HG02642 (cell line): Measurements from ENCODE around the gene TMEM207.

Source experiments
- ATAC-seq: cut with Tn5 transposase; IDR thresholded peaks from one replicate; pipeline ENCODE4 v1.9.1; 2021; ENCODE audit warnings: mild to moderate bottlenecking; ENCODE audit not compliant: unreplicated experiment, poor library complexity

The TMEM207 gene

DNA sequence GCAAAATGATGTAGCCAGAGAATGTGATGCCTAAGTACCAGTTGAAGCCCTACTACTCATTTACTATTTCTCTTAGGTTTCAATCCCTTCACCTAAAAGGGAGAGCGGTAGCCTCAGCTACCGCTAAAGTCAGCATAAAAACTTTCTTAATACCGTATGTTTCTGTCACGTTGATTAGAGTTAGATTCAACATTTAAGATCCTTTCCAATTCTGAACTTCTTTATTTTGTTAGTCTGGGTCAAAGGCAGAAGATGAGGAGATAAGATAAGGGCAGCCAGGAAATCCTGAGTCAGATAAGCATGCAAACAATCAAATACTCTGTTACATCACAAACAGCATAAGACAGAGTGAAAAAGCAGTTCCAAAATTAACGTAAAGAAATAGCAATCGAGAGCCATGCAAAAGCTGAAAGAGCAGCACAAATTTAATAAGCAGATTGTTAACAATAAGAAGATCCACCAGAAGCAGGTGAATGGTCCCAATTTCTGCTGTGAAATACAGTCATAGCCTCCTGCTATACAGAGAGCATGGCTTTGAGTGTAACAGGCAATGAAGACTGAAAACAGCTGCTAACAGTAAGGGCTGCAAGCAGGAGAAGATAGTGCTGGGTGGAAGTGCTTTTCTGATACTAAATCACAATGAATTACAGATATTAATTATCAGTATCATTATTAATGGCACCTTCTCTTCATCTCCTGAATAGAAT is 3.0 kb downstream of the TMEM207 start:
- no peak for ATAC-seq

DNA sequence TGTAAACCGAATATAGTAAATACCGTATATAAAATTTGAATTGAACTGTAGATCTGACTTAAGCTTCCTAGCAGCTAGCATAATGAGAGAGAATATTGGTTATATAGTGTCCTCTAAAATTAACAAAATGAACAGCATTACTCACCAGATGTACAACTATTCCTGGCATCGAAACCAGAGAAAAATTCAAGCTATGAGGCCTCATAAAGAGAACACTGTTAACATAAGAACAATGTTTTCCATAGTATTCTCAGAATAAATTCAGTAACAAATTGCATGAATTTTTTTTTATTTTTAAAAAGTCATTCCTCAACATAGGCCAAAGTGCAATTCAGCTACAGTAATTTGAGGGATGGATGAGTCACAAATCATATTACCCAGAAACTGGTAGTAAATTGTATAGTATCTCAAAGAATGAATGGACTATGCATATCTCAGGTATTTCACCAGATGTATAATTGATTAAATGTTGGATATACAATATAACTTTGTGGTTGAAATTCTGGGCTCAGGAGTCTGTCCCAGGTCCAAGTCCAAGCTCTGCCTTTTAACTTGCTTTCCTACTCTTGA is 5.0 kb downstream of the TMEM207 start:
- no peak for ATAC-seq

DNA sequence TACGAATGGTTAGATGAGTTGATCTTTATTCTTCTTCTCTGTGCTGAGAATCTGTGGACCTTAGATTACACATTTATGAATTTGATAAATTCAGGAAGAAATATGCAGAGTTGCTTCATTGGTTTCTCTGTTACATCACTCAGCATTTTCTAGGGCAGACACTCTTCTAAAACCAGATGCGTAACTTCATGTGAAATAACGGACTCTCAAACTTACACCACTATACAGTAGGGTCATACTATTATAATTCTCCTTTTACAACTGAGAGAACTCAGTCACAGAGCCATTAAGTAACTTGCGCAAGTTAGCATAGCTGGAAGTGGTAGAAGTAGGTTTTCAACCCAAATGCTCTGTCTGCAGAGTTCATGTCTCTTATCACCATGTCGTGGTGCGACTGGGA is 5.7 kb downstream of the TMEM207 start:
- no peak for ATAC-seq

DNA sequence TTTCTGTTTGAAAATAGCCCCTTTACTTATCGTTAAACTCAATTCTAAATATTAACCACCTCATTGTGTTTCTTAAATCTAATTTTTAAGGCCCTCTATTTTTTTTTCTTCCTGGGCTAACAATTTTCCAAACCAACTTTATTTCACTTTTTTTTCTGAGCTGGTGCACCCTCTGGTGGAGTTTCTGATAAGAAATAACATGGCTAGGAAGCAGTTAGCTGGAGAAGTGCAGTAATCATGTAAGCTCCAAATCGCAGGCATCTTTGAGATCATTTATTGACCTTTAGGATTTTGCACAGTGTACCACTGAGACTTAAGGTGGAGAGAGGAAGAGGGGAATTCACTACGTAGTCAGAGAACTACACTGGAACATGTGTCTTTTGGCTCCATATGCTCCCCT is 6.4 kb downstream of the TMEM207 start:
- ATAC-seq = no peak

DNA sequence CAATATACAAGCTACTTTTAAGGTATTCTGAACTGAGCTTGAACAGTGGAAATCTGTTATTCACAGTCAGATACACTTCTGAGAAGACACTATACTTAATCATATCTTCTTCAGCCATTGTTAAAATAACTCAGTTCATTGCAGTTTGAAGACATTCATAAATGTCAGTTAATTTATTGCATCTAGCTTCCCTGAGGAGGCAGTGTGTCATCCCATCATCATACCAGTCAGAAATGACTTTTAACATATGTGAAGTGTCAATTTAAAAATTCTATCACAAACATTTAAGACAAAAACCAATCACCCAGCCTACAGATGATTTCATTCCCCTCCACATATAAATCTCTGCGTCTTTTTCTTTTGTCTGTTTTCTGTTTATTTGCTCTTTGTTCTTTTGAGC is 7.5 kb downstream of the TMEM207 start:
- ATAC-seq = no peak

DNA sequence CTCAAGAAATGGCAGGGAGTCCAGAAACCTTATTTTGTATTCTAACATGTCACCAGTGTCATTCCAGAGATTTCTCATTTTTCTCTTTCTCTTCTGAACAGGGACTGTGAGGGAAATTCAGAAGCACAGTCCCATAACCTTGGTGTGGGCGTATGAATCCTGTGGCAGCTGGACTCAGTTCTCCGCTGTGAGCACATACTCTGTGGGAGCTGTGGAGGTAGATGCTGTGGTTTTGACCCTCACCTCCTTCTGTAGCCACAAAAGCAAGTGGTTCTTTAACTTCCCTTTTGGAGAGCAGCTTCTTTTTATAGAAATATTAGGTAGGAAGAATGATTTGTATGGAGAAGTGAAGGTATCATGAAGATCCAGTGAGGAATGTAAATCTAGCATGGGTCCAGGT is 13.4 kb downstream of the TMEM207 start:
- ATAC-seq = no peak

DNA sequence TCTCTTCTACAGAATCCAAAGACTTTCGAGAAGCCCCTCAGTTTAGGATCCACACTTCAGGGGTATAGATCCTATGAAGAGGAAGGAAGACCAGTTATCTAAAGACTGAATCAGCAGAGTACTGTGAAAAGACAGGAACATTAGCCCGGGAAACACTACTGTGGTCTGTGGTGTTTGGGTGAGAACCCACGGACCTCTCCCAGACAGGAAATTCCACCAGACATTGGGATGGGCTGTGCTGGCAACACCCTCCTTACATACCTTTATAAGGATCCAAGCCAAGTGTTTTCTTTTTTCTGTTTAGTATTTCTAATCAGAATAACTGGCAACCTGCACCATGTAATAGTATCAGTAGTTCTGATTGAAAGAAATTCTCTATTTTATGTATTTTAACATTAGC is 14.1 kb downstream of the TMEM207 start:
- ATAC-seq = no peak

DNA sequence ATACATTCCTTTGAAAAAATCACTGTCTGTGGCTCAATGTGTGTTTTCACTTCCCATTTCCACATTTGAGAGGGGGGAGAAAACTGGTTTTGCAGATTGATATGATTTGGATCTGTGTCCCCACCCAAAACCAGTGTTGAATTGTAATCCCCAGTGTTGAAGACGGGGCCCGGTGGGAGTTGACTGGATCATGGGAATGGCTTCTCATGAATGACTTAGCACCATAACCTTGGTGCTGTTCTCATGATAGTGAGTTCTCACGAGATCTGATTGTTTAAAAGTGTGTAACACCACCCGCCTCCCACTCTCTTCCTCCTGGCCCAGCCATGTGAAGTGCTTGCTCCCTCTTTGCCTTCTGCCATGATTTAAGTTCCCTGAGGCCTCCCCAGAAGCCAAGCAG is 16.1 kb downstream of the TMEM207 start:
- no peak for ATAC-seq

DNA sequence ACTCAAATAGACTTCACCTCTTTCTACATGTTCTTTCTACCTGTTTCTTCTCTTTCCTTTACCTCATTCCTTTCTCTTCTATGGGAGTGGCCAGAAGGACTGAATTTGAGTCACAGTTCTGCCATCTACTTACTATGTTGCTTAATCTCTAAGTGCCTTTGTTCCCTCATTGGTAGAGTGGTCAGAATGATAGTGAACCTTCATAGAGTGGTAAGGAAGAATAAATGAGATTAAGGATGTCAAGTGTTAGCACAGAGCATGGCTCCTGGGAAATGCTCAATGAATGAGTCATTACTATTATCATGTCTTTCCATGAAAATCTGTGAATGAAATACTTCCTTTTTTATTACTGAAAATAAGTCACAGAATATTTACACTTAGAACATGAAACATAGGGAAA is 17.5 kb downstream of the TMEM207 start:
- ATAC-seq = no peak

DNA sequence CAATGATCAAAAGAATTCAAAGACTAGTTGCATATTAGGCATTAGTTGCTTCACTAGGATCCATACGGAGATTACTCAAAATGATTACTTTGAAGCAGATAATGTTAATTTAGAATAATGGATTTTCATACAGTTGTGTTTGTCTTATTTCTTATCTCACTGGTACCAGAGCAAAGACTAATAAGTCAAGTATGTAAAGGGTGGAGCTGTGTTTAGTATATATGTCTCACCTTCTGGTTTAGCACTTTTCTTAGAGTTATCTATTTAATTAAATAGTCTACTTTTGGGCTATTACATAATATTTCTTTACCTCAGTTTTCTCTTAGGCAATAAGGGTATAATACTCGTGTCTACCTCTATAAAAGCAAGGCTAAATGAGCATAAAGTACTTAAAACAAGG is 18.8 kb downstream of the TMEM207 start:
- no peak for ATAC-seq

DNA sequence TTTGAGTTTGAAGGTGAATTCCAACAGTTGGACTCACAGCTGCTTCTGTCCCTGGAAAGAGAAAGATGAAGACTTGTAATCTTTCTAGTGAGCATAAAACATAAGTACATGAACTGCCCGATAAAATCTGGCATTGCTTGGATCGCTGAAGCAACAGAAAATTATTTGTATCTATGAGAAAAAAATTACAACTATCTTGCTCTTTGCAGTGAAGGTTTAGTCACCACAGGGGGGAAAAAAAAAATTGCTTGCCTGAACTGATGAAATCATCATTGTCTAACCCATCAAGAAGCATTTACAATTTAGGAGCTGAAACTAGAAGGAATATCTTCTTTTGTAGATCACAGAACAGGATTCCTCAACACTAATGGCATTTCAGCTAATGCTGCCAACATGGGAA is 20.0 kb downstream of the TMEM207 start:
- no peak for ATAC-seq

DNA sequence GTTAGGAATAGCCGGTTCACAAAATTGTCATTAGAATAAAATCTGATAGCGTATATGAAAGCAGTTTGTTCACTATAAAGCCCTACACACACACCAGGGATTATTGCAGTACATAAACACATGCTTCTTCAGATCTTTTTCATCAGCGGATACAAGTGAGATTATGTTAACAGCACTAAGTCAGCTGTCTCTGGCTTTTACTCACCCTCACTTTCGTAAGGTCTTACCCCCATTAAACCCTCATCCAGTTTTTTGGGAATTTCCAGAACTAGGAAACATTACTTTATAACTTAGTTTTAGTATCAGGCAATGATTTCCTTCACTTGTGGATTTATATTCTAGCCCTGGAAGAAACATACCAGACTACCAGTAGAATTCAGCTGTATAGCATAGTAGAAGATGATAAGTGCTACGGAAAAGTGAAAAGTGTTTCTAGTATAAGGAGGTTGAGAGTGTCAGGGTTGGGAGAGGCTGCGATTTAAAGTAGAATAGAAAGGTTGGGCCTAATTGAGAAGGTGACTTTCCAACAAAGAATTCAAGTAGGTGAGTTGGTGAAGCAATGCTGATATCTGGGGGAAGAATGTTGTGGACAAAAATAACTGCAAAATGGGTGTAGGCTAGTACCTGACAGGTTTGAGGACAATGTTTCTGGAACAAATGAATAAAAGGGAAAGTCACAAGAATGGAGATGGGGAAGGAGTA is 22.7 kb downstream of the TMEM207 start:
- no peak for ATAC-seq

DNA sequence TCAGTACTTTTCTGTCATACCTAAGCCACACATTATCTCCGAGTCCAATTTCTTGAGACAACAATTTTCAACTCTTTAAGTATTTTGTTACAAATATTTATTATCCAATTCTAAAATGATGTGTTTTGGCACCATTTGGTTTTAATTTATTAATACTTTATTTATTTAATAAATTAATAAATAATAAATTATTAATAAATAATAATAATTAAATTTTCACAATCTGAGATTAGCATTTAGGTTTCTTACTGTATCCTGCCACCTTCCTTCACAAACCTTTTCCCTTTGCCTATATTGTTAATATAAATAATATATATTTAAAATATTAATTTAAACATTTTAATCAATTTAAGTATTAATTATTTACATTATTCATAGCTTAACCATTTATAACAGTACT is 23.9 kb downstream of the TMEM207 start:
- ATAC-seq = no peak

DNA sequence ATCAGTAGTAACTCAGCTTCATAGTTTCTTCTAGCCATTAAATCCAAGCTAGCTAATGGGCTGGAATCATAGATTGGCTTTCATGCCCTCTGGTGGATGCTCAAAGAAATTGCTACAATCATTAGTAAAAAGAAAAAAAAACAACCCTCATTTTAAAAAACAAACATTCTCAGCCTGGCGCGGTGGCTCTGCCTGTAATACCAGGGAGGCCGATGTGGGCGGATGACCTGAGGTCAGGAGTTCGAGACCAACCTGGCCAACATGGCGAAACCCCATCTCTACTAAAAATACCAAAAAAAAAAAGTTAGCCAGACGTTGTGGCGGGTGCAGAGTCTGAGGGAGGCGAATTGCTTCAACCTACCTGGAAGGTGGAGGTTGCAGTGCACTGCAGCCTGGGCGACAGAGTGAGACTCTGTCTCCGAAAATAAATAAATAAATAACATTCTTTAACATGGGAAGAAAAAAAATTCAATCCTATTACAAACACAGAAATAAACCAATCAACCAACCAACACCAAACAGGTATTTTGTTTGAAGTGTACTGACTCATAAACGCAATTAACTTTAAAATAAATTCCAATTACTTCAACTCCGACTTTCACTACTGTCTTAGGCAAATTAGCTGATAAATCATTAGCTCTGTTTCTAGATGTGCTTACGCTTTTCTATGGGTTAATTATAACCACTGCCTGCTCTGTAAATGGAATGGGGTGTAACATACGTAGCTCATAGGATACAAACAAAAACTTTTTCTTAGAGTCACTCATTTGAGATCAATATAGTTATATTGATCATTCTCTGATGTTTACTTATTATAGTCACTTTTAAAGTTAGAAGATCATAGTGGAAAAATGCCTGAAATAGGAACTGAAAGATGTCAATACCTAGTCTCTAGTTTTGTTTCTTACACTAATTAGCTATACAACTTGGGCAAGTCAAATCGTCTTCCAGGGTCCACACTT is 24.9 kb downstream of the TMEM207 start:
- peak; percentile 68 for ATAC-seq

DNA sequence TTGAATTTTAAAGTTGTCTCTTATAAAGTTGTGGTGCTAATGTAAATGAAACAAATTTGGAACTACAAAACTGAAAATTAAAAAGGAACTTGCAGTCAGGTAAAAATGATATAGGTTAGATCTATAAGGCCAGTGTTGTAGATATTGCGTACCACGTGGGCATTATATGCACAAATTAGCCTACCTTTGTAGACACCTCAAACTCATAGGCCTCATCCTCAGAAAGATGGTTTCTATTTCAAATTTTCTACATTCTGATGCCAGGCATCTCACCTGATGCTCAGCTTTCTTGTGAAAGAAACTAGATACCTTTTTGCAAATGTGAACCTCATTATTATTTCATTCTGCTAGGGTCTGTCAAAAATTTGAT is 25.6 kb downstream of the TMEM207 start:
- peak; percentile 12 for ATAC-seq

DNA sequence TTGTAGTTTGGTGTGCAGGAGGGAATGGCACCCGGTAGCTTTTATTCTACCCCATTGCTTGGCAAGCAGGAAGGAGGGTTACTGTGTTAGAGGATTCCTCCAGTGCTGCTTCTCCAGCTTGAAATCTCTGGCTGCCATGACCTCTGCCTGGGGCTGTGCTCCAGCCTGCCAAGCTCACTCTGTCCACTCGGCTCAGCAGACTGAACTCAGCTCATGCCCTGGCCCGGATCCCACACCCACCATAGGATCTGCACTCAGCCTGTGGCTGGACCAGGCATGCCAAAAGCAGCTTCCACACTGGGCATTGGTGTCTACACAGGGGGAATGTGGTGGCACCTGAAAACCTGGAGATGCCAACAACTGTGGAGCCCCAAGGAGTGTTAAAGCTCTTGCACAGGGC is 35.4 kb downstream of the TMEM207 start:
- no peak for ATAC-seq

DNA sequence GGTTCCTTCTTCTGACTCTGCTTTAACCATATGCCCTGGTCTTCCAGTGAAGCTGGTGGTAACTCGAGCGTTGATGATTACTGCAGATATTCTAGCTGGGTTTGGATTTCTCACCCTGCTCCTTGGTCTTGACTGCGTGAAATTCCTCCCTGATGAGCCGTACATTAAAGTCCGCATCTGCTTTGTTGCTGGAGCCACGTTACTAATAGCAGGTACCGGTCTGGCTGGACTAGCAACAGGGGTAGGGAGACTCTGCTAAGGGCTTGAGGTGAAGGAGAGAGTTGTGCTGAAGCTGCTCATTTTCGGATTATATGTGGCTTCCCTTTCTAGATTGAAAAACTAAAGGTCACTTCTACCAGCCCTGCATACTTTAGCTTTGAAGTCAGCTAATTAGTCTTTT is 45.0 kb downstream of the TMEM207 start:
- ATAC-seq = no peak

DNA sequence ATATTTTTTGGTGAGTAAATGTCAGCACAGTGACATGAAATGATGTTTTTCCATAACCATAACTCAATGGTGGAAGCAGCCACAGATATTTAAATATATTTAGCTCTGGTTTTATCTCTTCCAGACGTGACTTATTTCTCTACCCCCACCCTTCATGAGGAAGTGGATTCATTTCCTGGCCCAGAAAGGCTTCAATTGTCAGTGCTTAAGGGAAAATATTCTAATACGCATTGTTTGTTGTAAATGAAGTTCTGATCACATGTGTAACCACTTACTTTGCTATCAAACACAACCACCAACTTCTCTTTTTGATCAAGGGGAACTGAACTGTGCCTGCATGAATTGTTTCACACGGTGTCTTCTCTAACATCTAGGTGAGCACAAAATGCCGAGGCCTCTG is 47.7 kb downstream of the TMEM207 start:
- no peak for ATAC-seq

DNA sequence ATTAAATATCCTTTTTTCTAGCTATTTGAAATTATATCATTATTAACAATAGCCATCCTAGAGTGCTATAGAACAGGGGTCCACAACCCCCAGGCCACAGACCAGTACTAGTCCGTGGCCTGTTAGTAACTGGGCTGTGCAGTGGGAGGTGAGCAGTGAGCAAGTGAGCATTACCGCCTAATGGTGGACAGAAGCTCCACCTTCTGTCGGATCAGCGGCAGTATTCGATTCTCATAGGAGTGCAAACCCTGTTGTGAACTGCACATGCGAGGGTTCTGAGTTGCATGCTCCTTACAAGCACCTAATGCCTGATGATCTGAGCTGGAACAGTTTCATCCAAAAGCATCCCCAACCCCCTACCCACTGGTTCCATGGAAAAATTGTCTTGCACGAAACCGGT is 50.0 kb downstream of the TMEM207 start:
- ATAC-seq = no peak

DNA sequence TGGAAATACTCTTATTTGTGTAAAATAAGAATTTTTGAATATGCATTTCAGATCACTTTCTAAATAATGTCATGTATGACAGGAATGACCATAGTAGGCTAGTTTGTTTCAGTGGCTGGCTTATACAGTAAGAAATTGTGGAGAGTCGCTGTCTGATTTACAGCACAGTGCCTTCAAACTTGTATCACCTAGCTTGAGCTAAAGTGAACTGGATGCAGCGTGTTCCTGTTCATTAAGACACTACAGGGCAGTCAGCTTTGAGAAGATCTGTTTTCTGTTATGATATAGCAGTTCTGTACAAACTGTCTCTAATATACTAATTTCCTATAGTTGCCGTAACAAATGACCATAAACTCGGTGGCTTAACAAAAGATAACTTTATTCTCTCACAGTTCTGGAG is 51.8 kb downstream of the TMEM207 start:
- ATAC-seq = no peak

DNA sequence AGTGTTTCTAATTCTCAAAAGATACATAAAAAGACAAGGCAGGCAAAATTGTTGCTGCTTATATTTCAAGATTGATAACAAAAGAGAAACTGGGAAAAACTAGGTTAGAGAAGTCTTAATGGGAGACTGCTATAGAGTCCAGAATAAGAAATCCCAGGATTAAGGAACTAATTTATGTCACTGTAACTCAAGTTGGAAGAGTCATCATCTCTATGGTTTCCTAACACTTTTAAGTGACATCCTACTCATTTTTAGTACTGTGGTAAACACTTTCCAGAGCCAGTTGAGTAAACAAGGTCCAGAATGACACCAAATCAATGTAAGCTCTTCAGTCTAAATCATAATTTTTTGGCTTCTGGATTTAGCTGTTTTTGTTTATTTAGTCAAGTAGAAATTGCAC is 53.7 kb downstream of the TMEM207 start:
- ATAC-seq = no peak
